ENCODE data around the gene NEK10.

GRCh38 chr3:27208961-27209616, 160.1 kb downstream of the NEK10 start:
- no peak for TF ChIP-seq CTCF (IDR thresholded peaks at IDR 0.05; ENCODE audit: low read depth, low read length)
- no peak for TF ChIP-seq POLR2A (IDR thresholded peaks at IDR 0.05; ENCODE audit: extremely low read depth, insufficient read length)
- no peak for TF ChIP-seq MAX (IDR thresholded peaks at IDR 0.05; ENCODE audit: low read depth, low read length)
- no peak for TF ChIP-seq MYC (IDR thresholded peaks at IDR 0.05; ENCODE audit: low read depth, low read length)
